ENCODE measurements around the gene MED12L.

GRCh38 chr3:151262871-151263525 lies 177.5 kb downstream of the MED12L start:
- TF ChIP-seq POLR2A (IDR thresholded peaks at IDR 0.05), result no peak
- no peak for TF ChIP-seq CTCF (IDR thresholded peaks at IDR 0.05)

Data from esophagus squamous epithelium (tissue), 4 donors.